GM23248 (cell line): ENCODE results near the gene SDK2. TPM values are rescaled to one million over a fixed set of nuclear protein-coding genes. Genes with fewer than 3 reads are reported as not detected.

Experiments
- DNase-seq: peaks from one replicate; pipeline ENCODE4 v3.0.0-alpha.2; 2015
- H2AFZ ChIP-seq: fragments of 200-600 bp; sonication (generic); 2 replicates; pipeline ENCODE4 v1.6.1; 2016; ENCODE audit warnings: antibody characterized with exemption
- H3F3A ChIP-seq: fragments of 200-600 bp; sonication (generic); 2 replicates; pipeline ENCODE4 v1.6.1; 2016; ENCODE audit warnings: mild to moderate bottlenecking, antibody characterized with exemption, mixed run types; ENCODE audit not compliant: insufficient read depth
- H3K27ac ChIP-seq: fragments of 200-600 bp; sonication (generic); 2 replicates; pipeline ENCODE4 v1.5.1; 2016; ENCODE audit warnings: mild to moderate bottlenecking
- H3K27me3 ChIP-seq: fragments of 200-600 bp; sonication (generic); replicated peaks from 2 replicates; pipeline ENCODE4 v1.6.1; 2016; ENCODE audit warnings: mild to moderate bottlenecking; ENCODE audit not compliant: insufficient read depth
- H3K36me3 ChIP-seq: fragments of 200-600 bp; sonication (generic); 2 replicates; pipeline ENCODE4 v1.6.1; 2016; ENCODE audit warnings: low read depth, mild to moderate bottlenecking
- H3K4me1 ChIP-seq: fragments of 200-600 bp; sonication (generic); 2 replicates; pipeline ENCODE4 v1.6.1; 2016; ENCODE audit warnings: mild to moderate bottlenecking; ENCODE audit not compliant: insufficient read depth
- H3K4me2 ChIP-seq: fragments of 200-600 bp; sonication (generic); one replicate; pipeline ENCODE4 v1.6.1; 2016; ENCODE audit warnings: mild to moderate bottlenecking; ENCODE audit not compliant: unreplicated experiment
- H3K4me3 ChIP-seq: fragments of 200-600 bp; sonication (generic); 2 replicates; pipeline ENCODE4 v1.5.1; 2016; ENCODE audit warnings: mild to moderate bottlenecking
- H3K79me2 ChIP-seq: fragments of 200-600 bp; sonication (generic); 2 replicates; pipeline ENCODE4 v1.6.1; 2016; ENCODE audit warnings: mild to moderate bottlenecking; ENCODE audit not compliant: insufficient read depth
- H3K9ac ChIP-seq: fragments of 200-600 bp; sonication (generic); 2 replicates; pipeline ENCODE4 v1.6.1; 2016; ENCODE audit warnings: mild to moderate bottlenecking
- H3K9me2 ChIP-seq: fragments of 200-600 bp; sonication (generic); 2 replicates; pipeline ENCODE4 v1.6.1; 2016; ENCODE audit warnings: mixed run types, mild to moderate bottlenecking, moderate library complexity; ENCODE audit not compliant: insufficient read depth
- H3K9me3 ChIP-seq: fragments of 200-600 bp; sonication (generic); one replicate; pipeline ENCODE4 v1.6.1; 2017; ENCODE audit warnings: low read depth
- H4K20me1 ChIP-seq: fragments of 200-600 bp; sonication (generic); 2 replicates; pipeline ENCODE4 v1.6.0; 2016; ENCODE audit not compliant: insufficient read depth
- EZH2 ChIP-seq: fragments of 200-600 bp; sonication (generic); IDR thresholded peaks from 2 replicates; pipeline ENCODE4 v1.6.1; 2018; ENCODE audit warnings: antibody characterized with exemption, mild to moderate bottlenecking; ENCODE audit not compliant: insufficient read depth, poor library complexity, severe bottlenecking
- EZH2phosphoT487 ChIP-seq: fragments of 200-600 bp; sonication (generic); IDR thresholded peaks from 2 replicates; pipeline ENCODE4 v1.6.1; 2018; ENCODE audit warnings: antibody characterized with exemption, moderate library complexity, mild to moderate bottlenecking, low read depth; ENCODE audit not compliant: insufficient read depth
- WGBS, 2 experiments: methylation state at CpG; one replicate each; pipeline ENCODE4 v1.1.6; 2015 to 2017; ENCODE audit warnings: low lambda C conversion rate in 2 of 2, low coverage in 1 of 2; ENCODE audit errors: missing lambda C conversion rate in 2 of 2; 5-methylcytosine and 5-hydroxymethylcytosine counted together
- in situ Hi-C: fragments of 300-500 bp; cut with MboI; formaldehyde crosslinking; loops from 2 replicates; pipeline ENCODE4 v1.15.0; 2020
- polyA plus RNA-seq: library from polyadenylated mRNA; unstranded; fragments of >200 nt; fragmentation: Nextera tagmentation; extraction: Ambion mirVana; gene quantifications from 2 replicates; pipeline ENCODE4 v1.2.1, GENCODE V29; 2016
- total RNA-seq: library from RNA; depleted of rRNA; stranded (reverse); fragments of >200 nt; shearing (Covaris generic); gene quantifications from 2 replicates; pipeline ENCODE4 v1.2.3, GENCODE V29; 2014

The SDK2 gene
- total and polyA plus RNA-seq, 2 experiments from 2014 or later = under 0.01 to 0.03 TPM

GRCh38 chr17:73302189-73302588 is 342.1 kb downstream of the SDK2 start:
- TF ChIP-seq EZH2phosphoT487 (peak; percentile 96), EZH2 (no peak)
- Histone ChIP-seq H2AFZ (no peak overlapping the region), H4K20me1 (peaks cover 5% of the 10 kb centered on the region; the same call in 1 of the 2 replicates), H3K9ac (no peak overlapping the region), H3K4me1 (peaks cover 56% of the 10 kb centered on the region), H3K4me2 (peak overlapping the region; percentile 23), H3K27me3 (no peaks in the 10 kb centered on the region), H3F3A (peaks cover 38% of the 10 kb centered on the region), H3K79me2 (peaks cover 82% of the 10 kb centered on the region), H3K9me2 (no peaks in the 10 kb centered on the region), H3K9me3 (no peaks in the 10 kb centered on the region), H3K4me3 (no peak overlapping the region), H3K36me3 (no peaks in the 10 kb centered on the region), H3K27ac (no peak overlapping the region)
- peak; percentile 72 for DNase-seq
- in situ Hi-C loops = no loop called here
- 19 to 21% methylated on average over 3 of the region's 3 CpGs for WGBS, 2 experiments

GRCh38 chr17:73301369-73301768 is 342.9 kb downstream of the SDK2 start:
- no peak overlapping the region for H3K4me3 ChIP-seq
- H3K9me2 ChIP-seq = no peaks in the 10 kb centered on the region
- H3K9ac ChIP-seq = no peak overlapping the region
- TF ChIP-seq EZH2phosphoT487 (no peak), EZH2 (no peak)
- H3K4me1 ChIP-seq = peaks cover 48% of the 10 kb centered on the region
- no peaks in the 10 kb centered on the region for H3K9me3 ChIP-seq
- 56 to 61% methylated on average over 2 of the region's 2 CpGs for WGBS, 2 experiments
- H2AFZ ChIP-seq = no peak overlapping the region
- H4K20me1 ChIP-seq = peaks cover 5% of the 10 kb centered on the region; the same call in 1 of the 2 replicates
- no peaks in the 10 kb centered on the region for H3K27me3 ChIP-seq
- no peak overlapping the region for H3K27ac ChIP-seq
- peak; percentile 52 for DNase-seq
- H3K36me3 ChIP-seq = no peaks in the 10 kb centered on the region
- H3F3A ChIP-seq = peaks cover 31% of the 10 kb centered on the region
- no peak overlapping the region for H3K4me2 ChIP-seq
- H3K79me2 ChIP-seq = peaks cover 81% of the 10 kb centered on the region
- in situ Hi-C loops = no loop called here

GRCh38 chr17:73300392-73300791 is 343.9 kb downstream of the SDK2 start:
- H4K20me1 ChIP-seq = peaks cover 5% of the 10 kb centered on the region; the same call in 1 of the 2 replicates
- peaks cover 81% of the 10 kb centered on the region for H3K79me2 ChIP-seq
- TF ChIP-seq EZH2phosphoT487 (no peak), EZH2 (no peak)
- no peak overlapping the region for H2AFZ ChIP-seq
- H3K4me1 ChIP-seq = peaks cover 38% of the 10 kb centered on the region
- 72 to 75% methylated on average over 3 of the region's 3 CpGs for WGBS, 2 experiments
- no peaks in the 10 kb centered on the region for H3K27me3 ChIP-seq
- in situ Hi-C loops = no loop called here
- H3K27ac ChIP-seq = no peak overlapping the region
- no peak overlapping the region for H3K9ac ChIP-seq
- H3K36me3 ChIP-seq = no peaks in the 10 kb centered on the region
- no peak overlapping the region for H3K4me2 ChIP-seq
- DNase-seq = no peak
- H3F3A ChIP-seq = peaks cover 21% of the 10 kb centered on the region
- H3K4me3 ChIP-seq = no peak overlapping the region
- no peaks in the 10 kb centered on the region for H3K9me2 ChIP-seq
- H3K9me3 ChIP-seq = no peaks in the 10 kb centered on the region

GRCh38 chr17:73297934-73298861 is 346.0 kb downstream of the SDK2 start:
- no peaks in the 10 kb centered on the region for H3K36me3 ChIP-seq
- H3K9me2 ChIP-seq = no peaks in the 10 kb centered on the region
- in situ Hi-C loops = no loop called here
- H3K9me3 ChIP-seq = no peaks in the 10 kb centered on the region
- peaks cover 5% of the 10 kb centered on the region; the same call in 1 of the 2 replicates for H4K20me1 ChIP-seq
- H3K27ac ChIP-seq = no peak overlapping the region
- H3K79me2 ChIP-seq = peaks cover 94% of the 10 kb centered on the region
- H2AFZ ChIP-seq = no peak overlapping the region
- no peaks in the 10 kb centered on the region for H3K27me3 ChIP-seq
- 89 to 92% methylated on average over 15 of the region's 15 CpGs for WGBS, 2 experiments
- DNase-seq = no peak
- TF ChIP-seq EZH2 = no peak
- no peak for TF ChIP-seq EZH2phosphoT487
- peaks cover 31% of the 10 kb centered on the region for H3K4me1 ChIP-seq
- H3K4me2 ChIP-seq = no peak overlapping the region
- H3K9ac ChIP-seq = no peak overlapping the region
- no peak overlapping the region for H3K4me3 ChIP-seq
- H3F3A ChIP-seq = peaks cover 19% of the 10 kb centered on the region
